ENCODE results near the gene ZNF670.

- TF ChIP-seq POLR2A (IDR thresholded peaks at IDR 0.05) (no peak), CTCF (IDR thresholded peaks at IDR 0.05) (no peak)
These were observed 10.4 kb upstream of the ZNF670 start for GRCh38 chr1:247088967-247089366.

Data from suprapubic skin (tissue), 3 donors.